ENCODE data around the gene GABRG3. TPM values are rescaled to one million over a fixed set of nuclear protein-coding genes. Genes with fewer than 3 reads are reported as not detected.

GABRG3 gene
- total and polyA plus RNA-seq, 2 experiments from 2014 or later = 0.10 to 1.4 TPM

DNA sequence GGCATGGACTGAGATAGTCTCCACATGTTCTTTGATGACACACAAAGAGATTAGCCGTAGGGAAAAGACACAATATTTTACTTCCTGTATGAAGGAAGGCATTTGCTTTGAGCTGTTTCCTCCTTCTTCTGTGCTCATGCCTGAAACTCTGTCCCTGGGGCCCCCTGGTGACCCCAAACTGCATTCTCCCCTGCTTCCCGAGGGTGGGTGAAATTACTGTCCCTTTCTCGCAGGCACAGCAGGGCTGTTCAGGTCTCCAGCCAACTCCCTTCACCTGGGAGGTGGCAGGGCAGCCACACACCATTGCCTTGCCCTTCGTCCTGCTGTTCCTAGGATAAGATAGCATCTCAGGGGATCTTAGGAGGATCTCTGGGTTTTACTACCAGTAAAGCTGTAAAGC lies 79.2 kb downstream of the GABRG3 start (continued):
- TF ChIP-seq, protein P1, sequence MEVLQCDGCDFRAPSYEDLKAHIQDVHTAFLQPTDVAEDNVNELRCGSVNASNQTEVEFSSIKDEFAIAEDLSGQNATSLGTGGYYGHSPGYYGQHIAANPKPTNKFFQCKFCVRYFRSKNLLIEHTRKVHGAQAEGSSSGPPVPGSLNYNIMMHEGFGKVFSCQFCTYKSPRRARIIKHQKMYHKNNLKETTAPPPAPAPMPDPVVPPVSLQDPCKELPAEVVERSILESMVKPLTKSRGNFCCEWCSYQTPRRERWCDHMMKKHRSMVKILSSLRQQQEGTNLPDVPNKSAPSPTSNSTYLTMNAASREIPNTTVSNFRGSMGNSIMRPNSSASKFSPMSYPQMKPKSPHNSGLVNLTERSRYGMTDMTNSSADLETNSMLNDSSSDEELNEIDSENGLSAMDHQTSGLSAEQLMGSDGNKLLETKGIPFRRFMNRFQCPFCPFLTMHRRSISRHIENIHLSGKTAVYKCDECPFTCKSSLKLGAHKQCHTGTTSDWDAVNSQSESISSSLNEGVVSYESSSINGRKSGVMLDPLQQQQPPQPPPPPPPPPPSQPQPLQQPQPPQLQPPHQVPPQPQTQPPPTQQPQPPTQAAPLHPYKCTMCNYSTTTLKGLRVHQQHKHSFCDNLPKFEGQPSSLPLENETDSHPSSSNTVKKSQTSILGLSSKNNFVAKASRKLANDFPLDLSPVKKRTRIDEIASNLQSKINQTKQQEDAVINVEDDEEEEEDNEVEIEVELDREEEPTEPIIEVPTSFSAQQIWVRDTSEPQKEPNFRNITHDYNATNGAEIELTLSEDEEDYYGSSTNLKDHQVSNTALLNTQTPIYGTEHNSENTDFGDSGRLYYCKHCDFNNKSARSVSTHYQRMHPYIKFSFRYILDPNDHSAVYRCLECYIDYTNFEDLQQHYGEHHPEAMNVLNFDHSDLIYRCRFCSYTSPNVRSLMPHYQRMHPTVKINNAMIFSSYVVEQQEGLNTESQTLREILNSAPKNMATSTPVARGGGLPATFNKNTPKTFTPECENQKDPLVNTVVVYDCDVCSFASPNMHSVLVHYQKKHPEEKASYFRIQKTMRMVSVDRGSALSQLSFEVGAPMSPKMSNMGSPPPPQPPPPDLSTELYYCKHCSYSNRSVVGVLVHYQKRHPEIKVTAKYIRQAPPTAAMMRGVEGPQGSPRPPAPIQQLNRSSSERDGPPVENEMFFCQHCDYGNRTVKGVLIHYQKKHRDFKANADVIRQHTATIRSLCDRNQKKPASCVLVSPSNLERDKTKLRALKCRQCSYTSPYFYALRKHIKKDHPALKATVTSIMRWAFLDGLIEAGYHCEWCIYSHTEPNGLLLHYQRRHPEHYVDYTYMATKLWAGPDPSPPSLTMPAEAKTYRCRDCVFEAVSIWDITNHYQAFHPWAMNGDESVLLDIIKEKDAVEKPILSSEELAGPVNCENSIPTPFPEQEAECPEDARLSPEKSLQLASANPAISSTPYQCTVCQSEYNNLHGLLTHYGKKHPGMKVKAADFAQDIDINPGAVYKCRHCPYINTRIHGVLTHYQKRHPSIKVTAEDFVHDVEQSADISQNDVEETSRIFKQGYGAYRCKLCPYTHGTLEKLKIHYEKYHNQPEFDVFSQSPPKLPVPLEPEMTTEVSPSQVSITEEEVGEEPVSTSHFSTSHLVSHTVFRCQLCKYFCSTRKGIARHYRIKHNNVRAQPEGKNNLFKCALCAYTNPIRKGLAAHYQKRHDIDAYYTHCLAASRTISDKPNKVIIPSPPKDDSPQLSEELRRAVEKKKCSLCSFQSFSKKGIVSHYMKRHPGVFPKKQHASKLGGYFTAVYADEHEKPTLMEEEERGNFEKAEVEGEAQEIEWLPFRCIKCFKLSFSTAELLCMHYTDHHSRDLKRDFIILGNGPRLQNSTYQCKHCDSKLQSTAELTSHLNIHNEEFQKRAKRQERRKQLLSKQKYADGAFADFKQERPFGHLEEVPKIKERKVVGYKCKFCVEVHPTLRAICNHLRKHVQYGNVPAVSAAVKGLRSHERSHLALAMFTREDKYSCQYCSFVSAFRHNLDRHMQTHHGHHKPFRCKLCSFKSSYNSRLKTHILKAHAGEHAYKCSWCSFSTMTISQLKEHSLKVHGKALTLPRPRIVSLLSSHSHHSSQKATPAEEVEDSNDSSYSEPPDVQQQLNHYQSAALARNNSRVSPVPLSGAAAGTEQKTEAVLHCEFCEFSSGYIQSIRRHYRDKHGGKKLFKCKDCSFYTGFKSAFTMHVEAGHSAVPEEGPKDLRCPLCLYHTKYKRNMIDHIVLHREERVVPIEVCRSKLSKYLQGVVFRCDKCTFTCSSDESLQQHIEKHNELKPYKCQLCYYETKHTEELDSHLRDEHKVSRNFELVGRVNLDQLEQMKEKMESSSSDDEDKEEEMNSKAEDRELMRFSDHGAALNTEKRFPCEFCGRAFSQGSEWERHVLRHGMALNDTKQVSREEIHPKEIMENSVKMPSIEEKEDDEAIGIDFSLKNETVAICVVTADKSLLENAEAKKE (CRISPR knock-in tag; IDR thresholded peaks at IDR 0.05) = no peak
- TF ChIP-seq EZH2 (IDR thresholded peaks at IDR 0.05; ENCODE audit: low read depth, unreplicated experiment) (no peak), CREB1 (CRISPR knock-in tag; IDR thresholded peaks at IDR 0.05; ENCODE audit: low read depth) (no peak)

DNA sequence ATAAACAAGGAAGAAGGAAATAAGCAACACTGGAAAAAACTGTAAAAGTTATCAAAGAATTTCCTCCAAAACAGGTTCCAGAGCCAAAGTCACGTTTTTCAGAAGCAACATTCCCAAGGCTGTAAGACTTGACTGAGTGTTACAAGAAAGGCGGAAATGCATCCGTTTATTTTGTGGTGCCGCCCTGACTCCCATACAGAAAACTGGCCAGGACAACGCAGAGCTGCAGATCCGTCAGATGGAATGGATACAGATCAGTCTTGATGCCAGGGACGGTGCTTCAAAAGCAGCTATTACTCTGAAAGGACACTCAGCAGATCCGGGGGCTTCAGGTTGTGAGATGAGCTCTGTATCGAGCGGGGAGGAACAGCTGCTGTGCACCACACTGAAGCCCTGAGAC lies 83.4 kb downstream of the GABRG3 start:
- Mint-ChIP-seq H3K9me3 (0 out of 3 replicates have a peak, but pooled peaks cover 3% of the 10 kb centered on the region), H3K4me3 (no peak overlapping the region), H3K27ac (no peak overlapping the region), H3K36me3 (ENCODE audit: low read depth) (no peaks in the 10 kb centered on the region), H3K27me3 (ENCODE audit: insufficient read depth, low read depth, poor library complexity) (peaks cover 1% of the 10 kb centered on the region), H3K4me1 (0 out of 3 replicates have a peak, but pooled peaks cover 2% of the 10 kb centered on the region)
- H3K4me3 ChIP-seq = no peak overlapping the region
- H3K27me3 ChIP-seq (ENCODE audit: insufficient read depth) = no peaks in the 10 kb centered on the region
- H3K79me2 ChIP-seq (replicated peaks; ENCODE audit: insufficient read depth) = no peaks in the 10 kb centered on the region
- H3F3A ChIP-seq (replicated peaks; ENCODE audit: low read depth) = no peaks in the 10 kb centered on the region
- no peak for DNase-seq (ENCODE audit: low spot score)
- H3K9me2 ChIP-seq (ENCODE audit: insufficient read depth) = no peaks in the 10 kb centered on the region; the same call in 1 of the 2 replicates
- no peak for ATAC-seq
- no peaks in the 10 kb centered on the region for H3K36me3 ChIP-seq (ENCODE audit: insufficient read depth)
- H3K27ac ChIP-seq (ENCODE audit: low read depth) = no peak overlapping the region
- H3K4me2 ChIP-seq = no peak overlapping the region
- H4K20me1 ChIP-seq (replicated peaks; ENCODE audit: insufficient read depth) = no peaks in the 10 kb centered on the region
- no peaks in the 10 kb centered on the region for H3K4me1 ChIP-seq (ENCODE audit: insufficient read depth)
- H2AFZ ChIP-seq = peak overlapping the region; percentile 32; the same call in 1 of the 2 replicates
- TF ChIP-seq ZNF114 (CRISPR knock-in tag; IDR thresholded peaks at IDR 0.05) (no peak), ZNF331 (CRISPR knock-in tag; IDR thresholded peaks at IDR 0.05; ENCODE audit: low read depth) (no peak), POLR2AphosphoS5 (IDR thresholded peaks at IDR 0.05; ENCODE audit: low read depth) (no peak), CREB1 (CRISPR knock-in tag; IDR thresholded peaks at IDR 0.05; ENCODE audit: low read depth) (no peak), JUNB (IDR thresholded peaks at IDR 0.05; ENCODE audit: unreplicated experiment) (no peak), EZH2 (IDR thresholded peaks at IDR 0.05; ENCODE audit: low read depth, unreplicated experiment) (no peak)
- TF ChIP-seq, protein P2, sequence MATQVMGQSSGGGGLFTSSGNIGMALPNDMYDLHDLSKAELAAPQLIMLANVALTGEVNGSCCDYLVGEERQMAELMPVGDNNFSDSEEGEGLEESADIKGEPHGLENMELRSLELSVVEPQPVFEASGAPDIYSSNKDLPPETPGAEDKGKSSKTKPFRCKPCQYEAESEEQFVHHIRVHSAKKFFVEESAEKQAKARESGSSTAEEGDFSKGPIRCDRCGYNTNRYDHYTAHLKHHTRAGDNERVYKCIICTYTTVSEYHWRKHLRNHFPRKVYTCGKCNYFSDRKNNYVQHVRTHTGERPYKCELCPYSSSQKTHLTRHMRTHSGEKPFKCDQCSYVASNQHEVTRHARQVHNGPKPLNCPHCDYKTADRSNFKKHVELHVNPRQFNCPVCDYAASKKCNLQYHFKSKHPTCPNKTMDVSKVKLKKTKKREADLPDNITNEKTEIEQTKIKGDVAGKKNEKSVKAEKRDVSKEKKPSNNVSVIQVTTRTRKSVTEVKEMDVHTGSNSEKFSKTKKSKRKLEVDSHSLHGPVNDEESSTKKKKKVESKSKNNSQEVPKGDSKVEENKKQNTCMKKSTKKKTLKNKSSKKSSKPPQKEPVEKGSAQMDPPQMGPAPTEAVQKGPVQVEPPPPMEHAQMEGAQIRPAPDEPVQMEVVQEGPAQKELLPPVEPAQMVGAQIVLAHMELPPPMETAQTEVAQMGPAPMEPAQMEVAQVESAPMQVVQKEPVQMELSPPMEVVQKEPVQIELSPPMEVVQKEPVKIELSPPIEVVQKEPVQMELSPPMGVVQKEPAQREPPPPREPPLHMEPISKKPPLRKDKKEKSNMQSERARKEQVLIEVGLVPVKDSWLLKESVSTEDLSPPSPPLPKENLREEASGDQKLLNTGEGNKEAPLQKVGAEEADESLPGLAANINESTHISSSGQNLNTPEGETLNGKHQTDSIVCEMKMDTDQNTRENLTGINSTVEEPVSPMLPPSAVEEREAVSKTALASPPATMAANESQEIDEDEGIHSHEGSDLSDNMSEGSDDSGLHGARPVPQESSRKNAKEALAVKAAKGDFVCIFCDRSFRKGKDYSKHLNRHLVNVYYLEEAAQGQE (IDR thresholded peaks at IDR 0.05; ENCODE audit: unreplicated experiment) = no peak
- TF ChIP-seq, protein P3, sequence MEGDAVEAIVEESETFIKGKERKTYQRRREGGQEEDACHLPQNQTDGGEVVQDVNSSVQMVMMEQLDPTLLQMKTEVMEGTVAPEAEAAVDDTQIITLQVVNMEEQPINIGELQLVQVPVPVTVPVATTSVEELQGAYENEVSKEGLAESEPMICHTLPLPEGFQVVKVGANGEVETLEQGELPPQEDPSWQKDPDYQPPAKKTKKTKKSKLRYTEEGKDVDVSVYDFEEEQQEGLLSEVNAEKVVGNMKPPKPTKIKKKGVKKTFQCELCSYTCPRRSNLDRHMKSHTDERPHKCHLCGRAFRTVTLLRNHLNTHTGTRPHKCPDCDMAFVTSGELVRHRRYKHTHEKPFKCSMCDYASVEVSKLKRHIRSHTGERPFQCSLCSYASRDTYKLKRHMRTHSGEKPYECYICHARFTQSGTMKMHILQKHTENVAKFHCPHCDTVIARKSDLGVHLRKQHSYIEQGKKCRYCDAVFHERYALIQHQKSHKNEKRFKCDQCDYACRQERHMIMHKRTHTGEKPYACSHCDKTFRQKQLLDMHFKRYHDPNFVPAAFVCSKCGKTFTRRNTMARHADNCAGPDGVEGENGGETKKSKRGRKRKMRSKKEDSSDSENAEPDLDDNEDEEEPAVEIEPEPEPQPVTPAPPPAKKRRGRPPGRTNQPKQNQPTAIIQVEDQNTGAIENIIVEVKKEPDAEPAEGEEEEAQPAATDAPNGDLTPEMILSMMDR (conservative IDR thresholded peaks at IDR 0.05; ENCODE audit: low read depth in 2 of 2) = no peak

Measured in GM23338 (cell line).